ENCODE data around the gene SLFN12L. TPM values are rescaled to one million over a fixed set of nuclear protein-coding genes. Genes with fewer than 3 reads are reported as not detected.

The SLFN12L gene
- total RNA-seq, 1 experiment from 2014 or later, result 0.13 TPM

DNA sequence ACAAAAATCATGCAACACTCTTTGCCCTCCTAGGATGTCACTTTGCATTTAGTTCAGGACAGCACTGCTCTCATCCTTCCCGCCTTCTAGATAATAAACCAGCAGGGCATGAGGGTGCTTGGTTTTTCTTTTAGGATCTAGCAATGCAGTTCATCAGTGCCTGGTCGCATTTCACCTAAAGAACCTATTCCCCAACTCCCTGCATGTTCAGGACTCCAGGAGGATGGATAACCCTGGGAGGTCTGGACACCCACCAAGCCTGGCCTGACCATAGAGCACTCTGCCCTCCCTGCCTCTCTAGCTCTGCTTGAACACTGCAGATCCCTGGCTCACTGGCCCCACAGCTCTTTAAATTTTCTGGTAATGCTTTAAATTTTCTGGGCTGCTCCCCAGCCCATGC is 107.8 kb downstream of the SLFN12L start (continued):
- TF ChIP-seq, protein P1, sequence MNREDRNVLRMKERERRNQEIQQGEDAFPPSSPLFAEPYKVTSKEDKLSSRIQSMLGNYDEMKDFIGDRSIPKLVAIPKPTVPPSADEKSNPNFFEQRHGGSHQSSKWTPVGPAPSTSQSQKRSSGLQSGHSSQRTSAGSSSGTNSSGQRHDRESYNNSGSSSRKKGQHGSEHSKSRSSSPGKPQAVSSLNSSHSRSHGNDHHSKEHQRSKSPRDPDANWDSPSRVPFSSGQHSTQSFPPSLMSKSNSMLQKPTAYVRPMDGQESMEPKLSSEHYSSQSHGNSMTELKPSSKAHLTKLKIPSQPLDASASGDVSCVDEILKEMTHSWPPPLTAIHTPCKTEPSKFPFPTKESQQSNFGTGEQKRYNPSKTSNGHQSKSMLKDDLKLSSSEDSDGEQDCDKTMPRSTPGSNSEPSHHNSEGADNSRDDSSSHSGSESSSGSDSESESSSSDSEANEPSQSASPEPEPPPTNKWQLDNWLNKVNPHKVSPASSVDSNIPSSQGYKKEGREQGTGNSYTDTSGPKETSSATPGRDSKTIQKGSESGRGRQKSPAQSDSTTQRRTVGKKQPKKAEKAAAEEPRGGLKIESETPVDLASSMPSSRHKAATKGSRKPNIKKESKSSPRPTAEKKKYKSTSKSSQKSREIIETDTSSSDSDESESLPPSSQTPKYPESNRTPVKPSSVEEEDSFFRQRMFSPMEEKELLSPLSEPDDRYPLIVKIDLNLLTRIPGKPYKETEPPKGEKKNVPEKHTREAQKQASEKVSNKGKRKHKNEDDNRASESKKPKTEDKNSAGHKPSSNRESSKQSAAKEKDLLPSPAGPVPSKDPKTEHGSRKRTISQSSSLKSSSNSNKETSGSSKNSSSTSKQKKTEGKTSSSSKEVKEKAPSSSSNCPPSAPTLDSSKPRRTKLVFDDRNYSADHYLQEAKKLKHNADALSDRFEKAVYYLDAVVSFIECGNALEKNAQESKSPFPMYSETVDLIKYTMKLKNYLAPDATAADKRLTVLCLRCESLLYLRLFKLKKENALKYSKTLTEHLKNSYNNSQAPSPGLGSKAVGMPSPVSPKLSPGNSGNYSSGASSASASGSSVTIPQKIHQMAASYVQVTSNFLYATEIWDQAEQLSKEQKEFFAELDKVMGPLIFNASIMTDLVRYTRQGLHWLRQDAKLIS (CRISPR knock-in tag; IDR thresholded peaks at IDR 0.05; ENCODE audit: borderline replicate concordance), result no peak

DNA sequence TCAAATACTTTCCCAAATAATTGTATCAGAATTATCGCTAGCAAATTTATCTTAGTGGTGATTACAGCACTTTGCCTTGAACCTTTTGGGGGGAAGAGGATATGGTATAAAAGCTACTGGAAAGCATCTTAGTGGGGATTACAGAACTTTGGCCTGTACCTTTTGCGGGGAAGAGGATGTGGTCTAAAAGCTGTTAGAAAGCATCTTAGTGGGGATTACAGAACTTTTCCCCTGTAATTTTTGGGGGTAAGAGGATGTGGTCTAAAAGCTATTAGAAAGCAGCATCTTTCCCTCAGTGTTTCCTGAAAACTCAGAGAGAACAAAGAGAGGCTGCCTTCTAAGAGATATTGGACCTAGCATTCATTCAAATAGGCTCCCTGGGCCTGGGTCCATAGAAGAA is 109.2 kb downstream of the SLFN12L start:
- POLR2A ChIA-PET, result no interaction called here
- peaks cover 49% of the 10 kb centered on the region for H3K4me1 Mint-ChIP-seq
- no peak overlapping the region for H3K27ac Mint-ChIP-seq
- peaks cover 52% of the 10 kb centered on the region for H3K27me3 Mint-ChIP-seq (ENCODE audit: low read depth)
- CTCF ChIA-PET, result no interaction called here
- no peak for TF ChIP-seq ELF4 (CRISPR knock-in tag; IDR thresholded peaks at IDR 0.05; ENCODE audit: low read depth)
- no peak for TF ChIP-seq ZBTB21 (CRISPR knock-in tag; IDR thresholded peaks at IDR 0.05; ENCODE audit: borderline replicate concordance)
- TF ChIP-seq, protein P2, sequence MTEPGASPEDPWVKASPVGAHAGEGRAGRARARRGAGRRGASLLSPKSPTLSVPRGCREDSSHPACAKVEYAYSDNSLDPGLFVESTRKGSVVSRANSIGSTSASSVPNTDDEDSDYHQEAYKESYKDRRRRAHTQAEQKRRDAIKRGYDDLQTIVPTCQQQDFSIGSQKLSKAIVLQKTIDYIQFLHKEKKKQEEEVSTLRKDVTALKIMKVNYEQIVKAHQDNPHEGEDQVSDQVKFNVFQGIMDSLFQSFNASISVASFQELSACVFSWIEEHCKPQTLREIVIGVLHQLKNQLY (CRISPR knock-in tag; IDR thresholded peaks at IDR 0.05), result no peak
- no peak for TF ChIP-seq OVOL2 (CRISPR knock-in tag; IDR thresholded peaks at IDR 0.05; ENCODE audit: borderline replicate concordance)
- TF ChIP-seq ESRRA (CRISPR knock-in tag; IDR thresholded peaks at IDR 0.05; ENCODE audit: borderline replicate concordance), result no peak
- TF ChIP-seq NR1H2 (CRISPR knock-in tag; IDR thresholded peaks at IDR 0.05), result no peak
- TF ChIP-seq FOXJ3 (CRISPR knock-in tag; IDR thresholded peaks at IDR 0.05; ENCODE audit: borderline replicate concordance), result no peak
- TF ChIP-seq ZNF219 (CRISPR knock-in tag; IDR thresholded peaks at IDR 0.05; ENCODE audit: borderline replicate concordance), result no peak
- no peak for TF ChIP-seq ZNF671 (CRISPR knock-in tag; IDR thresholded peaks at IDR 0.05)
- H3K9me3 Mint-ChIP-seq, result no peaks in the 10 kb centered on the region
- H3K36me3 Mint-ChIP-seq, result no peaks in the 10 kb centered on the region
- H3K4me3 Mint-ChIP-seq, result no peak overlapping the region
- DNase-seq (ENCODE audit: low spot score) (no peak), ATAC-seq (no peak)

DNA sequence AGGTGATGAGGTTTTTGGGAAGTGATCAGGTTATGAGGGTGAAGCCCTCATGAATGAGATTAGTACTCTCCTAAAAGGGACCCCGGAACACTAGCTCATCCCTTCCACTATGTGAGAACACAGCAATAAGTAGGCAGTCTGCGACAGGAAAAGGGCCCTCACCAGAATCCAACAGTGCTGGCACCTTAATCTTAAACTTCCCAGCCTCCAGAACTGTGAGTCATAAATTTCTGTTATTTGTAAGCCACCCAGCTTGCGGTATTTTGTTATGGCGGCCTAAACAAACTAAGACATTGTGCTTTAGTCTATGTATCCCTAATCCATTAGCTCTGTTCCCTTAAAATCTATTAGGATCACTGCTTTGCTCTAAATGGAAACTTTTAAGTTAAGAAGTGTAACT is 113.7 kb downstream of the SLFN12L start:
- Mint-ChIP-seq H3K27me3 (ENCODE audit: low read depth) (peaks cover 18% of the 10 kb centered on the region), H3K9me3 (no peaks in the 10 kb centered on the region), H3K4me1 (peaks cover 10% of the 10 kb centered on the region), H3K36me3 (peaks cover 15% of the 10 kb centered on the region), H3K4me3 (no peak overlapping the region), H3K27ac (no peak overlapping the region)
- TF ChIP-seq OVOL2 (CRISPR knock-in tag; IDR thresholded peaks at IDR 0.05; ENCODE audit: borderline replicate concordance), result no peak
- ChIA-PET CTCF (no interaction called here), POLR2A (interaction anchor here (1.3 kb wide), 1 partner anchor 10 kb away, joined by 3 read pairs; no protein-coding TSS in a partner anchor)
- DNase-seq (ENCODE audit: low spot score) (no peak), ATAC-seq (no peak)

Other genes starting within 250 kb of the SLFN12L start
- gene SLFN11, start 164.1 kb downstream of the SLFN12L start, total RNA-seq (2021), result 0.26 to 0.53 TPM (median 0.27 TPM) in 3 replicates
- 12.2 to 12.7 TPM (median 12.4 TPM) in 3 replicates for gene SLFN12, start 105.2 kb downstream of the SLFN12L start, total RNA-seq (2021)
- 19.7 to 22.1 TPM (median 20.8 TPM) in 3 replicates for gene SLFN13, start 88.9 kb downstream of the SLFN12L start, total RNA-seq (2021)
- gene SLFN14, start 23.1 kb upstream of the SLFN12L start, total RNA-seq (2021), result not detected in 3 replicates
- gene PEX12, start 40.9 kb upstream of the SLFN12L start, total RNA-seq (2021), result 4.7 to 6.5 TPM (median 5.2 TPM) in 3 replicates
- gene AP2B1, start 49.6 kb upstream of the SLFN12L start, total RNA-seq (2021), result 195 to 212 TPM (median 201 TPM) in 3 replicates
- gene RASL10B, start 194.0 kb upstream of the SLFN12L start, total RNA-seq (2021), result 17.4 to 25.4 TPM (median 25.3 TPM) in 3 replicates
- 0.07 to 0.30 TPM (median 0.15 TPM) in 3 replicates for gene GAS2L2, start 215.6 kb upstream of the SLFN12L start, total RNA-seq (2021)
- 0.30 to 0.89 TPM (median 0.35 TPM) in 3 replicates for gene C17orf50, start 223.2 kb upstream of the SLFN12L start, total RNA-seq (2021)

Measured in WTC11 (cell line).